ENCODE measurements around the gene IFNG. TPM values are rescaled to one million over a fixed set of nuclear protein-coding genes. Genes with fewer than 3 reads are reported as not detected.

IFNG gene
- total RNA-seq, 1 donor = not detected

DNA sequence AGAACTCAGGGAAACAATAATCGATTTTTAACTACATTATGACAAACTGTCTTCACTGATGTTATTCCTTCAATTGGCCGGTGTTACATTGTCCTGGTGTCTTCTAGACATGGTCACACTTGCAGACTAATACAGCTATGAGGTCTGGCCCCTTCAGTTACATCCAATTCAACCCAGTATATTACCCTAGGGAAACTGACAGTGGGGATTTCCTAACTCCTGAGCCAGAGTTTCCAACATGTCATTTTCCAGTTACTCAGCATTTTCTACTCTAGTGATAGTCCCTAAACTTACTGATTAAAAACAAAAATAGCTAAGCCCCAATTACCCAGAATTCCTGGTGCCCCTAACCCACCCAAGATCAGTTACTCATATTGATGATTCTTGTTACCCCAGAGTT, 21.1 kb downstream of the IFNG start:
- no peaks in the 10 kb centered on the region for H3K79me2 ChIP-seq (ENCODE audit: insufficient read depth, low read length)
- no peaks in the 10 kb centered on the region for H3K36me3 ChIP-seq (ENCODE audit: insufficient read depth, low read length)
- no peaks in the 10 kb centered on the region for H4K20me1 ChIP-seq (ENCODE audit: insufficient read depth, low read length)
- no peak overlapping the region for H3K27ac ChIP-seq (ENCODE audit: low read depth, low read length)
- peaks cover 7% of the 10 kb centered on the region for H3K27me3 ChIP-seq (ENCODE audit: insufficient read depth, low read length)
- H2AFZ ChIP-seq (ENCODE audit: low read length) = no peak overlapping the region
- H3K4me2 ChIP-seq (ENCODE audit: insufficient read depth, low read length) = no peak overlapping the region
- no peaks in the 10 kb centered on the region for H3K9me3 ChIP-seq (ENCODE audit: low read depth, low read length)
- no peak for DNase-seq (ENCODE audit: insufficient read length, low spot score, missing footprints)
- no peaks in the 10 kb centered on the region for H3K4me1 ChIP-seq (ENCODE audit: insufficient read depth, low read length)
- TF ChIP-seq, protein P1, sequence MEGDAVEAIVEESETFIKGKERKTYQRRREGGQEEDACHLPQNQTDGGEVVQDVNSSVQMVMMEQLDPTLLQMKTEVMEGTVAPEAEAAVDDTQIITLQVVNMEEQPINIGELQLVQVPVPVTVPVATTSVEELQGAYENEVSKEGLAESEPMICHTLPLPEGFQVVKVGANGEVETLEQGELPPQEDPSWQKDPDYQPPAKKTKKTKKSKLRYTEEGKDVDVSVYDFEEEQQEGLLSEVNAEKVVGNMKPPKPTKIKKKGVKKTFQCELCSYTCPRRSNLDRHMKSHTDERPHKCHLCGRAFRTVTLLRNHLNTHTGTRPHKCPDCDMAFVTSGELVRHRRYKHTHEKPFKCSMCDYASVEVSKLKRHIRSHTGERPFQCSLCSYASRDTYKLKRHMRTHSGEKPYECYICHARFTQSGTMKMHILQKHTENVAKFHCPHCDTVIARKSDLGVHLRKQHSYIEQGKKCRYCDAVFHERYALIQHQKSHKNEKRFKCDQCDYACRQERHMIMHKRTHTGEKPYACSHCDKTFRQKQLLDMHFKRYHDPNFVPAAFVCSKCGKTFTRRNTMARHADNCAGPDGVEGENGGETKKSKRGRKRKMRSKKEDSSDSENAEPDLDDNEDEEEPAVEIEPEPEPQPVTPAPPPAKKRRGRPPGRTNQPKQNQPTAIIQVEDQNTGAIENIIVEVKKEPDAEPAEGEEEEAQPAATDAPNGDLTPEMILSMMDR (IDR thresholded peaks at IDR 0.05; ENCODE audit: extremely low read depth, low read depth, low read length) = no peak
- H3K4me3 ChIP-seq (ENCODE audit: insufficient read depth, low read length) = no peak overlapping the region

DNA sequence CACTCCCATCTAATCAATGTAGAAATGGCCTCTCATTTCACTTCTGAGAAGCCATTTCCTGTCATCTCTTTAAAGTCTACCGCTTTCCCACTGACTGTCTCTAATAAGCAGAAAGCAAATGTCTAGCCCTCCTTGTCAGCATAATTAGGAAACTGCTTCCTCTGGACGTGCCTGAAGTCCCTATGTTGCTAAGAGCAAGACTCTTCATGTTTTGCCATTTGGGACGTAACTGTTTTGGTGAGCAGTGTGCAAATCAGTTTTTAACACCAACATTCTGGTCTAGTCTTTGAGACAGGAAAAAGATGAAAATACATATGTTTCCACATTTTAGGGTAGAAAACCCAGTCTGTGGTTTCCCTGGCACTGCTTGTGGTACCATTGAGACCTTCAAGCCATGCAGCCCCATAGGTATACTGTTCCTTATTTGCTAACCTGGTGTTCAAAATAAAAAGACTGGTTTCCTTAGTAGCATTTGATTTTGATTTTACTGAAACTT, 22.2 kb downstream of the IFNG start:
- TF ChIP-seq, protein P1 (IDR thresholded peaks at IDR 0.05; ENCODE audit: extremely low read depth, low read depth, low read length) = no peak
- Histone ChIP-seq H3K79me2 (ENCODE audit: insufficient read depth, low read length) (no peaks in the 10 kb centered on the region), H4K20me1 (ENCODE audit: insufficient read depth, low read length) (no peaks in the 10 kb centered on the region), H3K36me3 (ENCODE audit: insufficient read depth, low read length) (no peaks in the 10 kb centered on the region), H3K4me3 (ENCODE audit: insufficient read depth, low read length) (no peak overlapping the region), H2AFZ (ENCODE audit: low read length) (no peak overlapping the region), H3K27me3 (ENCODE audit: insufficient read depth, low read length) (peaks cover 7% of the 10 kb centered on the region), H3K9me3 (ENCODE audit: low read depth, low read length) (no peaks in the 10 kb centered on the region), H3K4me1 (ENCODE audit: insufficient read depth, low read length) (no peaks in the 10 kb centered on the region), H3K4me2 (ENCODE audit: insufficient read depth, low read length) (no peak overlapping the region), H3K27ac (ENCODE audit: low read depth, low read length) (no peak overlapping the region)
- DNase-seq (ENCODE audit: insufficient read length, low spot score, missing footprints) = no peak

DNA sequence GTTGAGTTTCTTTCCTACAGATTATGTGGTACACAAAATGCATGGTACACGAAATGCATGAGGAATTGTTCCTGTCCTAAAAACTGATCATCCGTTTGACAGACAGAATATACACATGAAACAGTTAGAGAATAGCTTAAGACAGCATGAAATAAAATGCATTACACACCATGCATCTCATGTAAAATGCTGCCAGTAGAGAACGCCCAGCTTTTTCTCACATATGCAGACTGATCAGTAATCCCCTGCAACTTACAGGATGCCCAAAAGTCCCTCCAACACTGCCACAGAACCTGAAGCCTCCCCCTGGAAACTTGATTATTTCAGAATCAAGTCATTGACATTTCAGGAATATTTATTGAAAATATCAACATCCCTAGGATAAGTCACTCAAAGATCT, 24.0 kb downstream of the IFNG start:
- Histone ChIP-seq H3K4me1 (ENCODE audit: insufficient read depth, low read length) (no peaks in the 10 kb centered on the region), H3K79me2 (ENCODE audit: insufficient read depth, low read length) (no peaks in the 10 kb centered on the region), H3K27ac (ENCODE audit: low read depth, low read length) (no peak overlapping the region), H3K4me2 (ENCODE audit: insufficient read depth, low read length) (no peak overlapping the region), H3K4me3 (ENCODE audit: insufficient read depth, low read length) (no peak overlapping the region), H3K9me3 (ENCODE audit: low read depth, low read length) (no peaks in the 10 kb centered on the region), H2AFZ (ENCODE audit: low read length) (no peak overlapping the region), H3K36me3 (ENCODE audit: insufficient read depth, low read length) (no peaks in the 10 kb centered on the region), H3K27me3 (ENCODE audit: insufficient read depth, low read length) (peaks cover 4% of the 10 kb centered on the region), H4K20me1 (ENCODE audit: insufficient read depth, low read length) (no peaks in the 10 kb centered on the region)
- TF ChIP-seq, protein P1 (IDR thresholded peaks at IDR 0.05; ENCODE audit: extremely low read depth, low read depth, low read length) = no peak
- no peak for DNase-seq (ENCODE audit: insufficient read length, low spot score, missing footprints)

DNA sequence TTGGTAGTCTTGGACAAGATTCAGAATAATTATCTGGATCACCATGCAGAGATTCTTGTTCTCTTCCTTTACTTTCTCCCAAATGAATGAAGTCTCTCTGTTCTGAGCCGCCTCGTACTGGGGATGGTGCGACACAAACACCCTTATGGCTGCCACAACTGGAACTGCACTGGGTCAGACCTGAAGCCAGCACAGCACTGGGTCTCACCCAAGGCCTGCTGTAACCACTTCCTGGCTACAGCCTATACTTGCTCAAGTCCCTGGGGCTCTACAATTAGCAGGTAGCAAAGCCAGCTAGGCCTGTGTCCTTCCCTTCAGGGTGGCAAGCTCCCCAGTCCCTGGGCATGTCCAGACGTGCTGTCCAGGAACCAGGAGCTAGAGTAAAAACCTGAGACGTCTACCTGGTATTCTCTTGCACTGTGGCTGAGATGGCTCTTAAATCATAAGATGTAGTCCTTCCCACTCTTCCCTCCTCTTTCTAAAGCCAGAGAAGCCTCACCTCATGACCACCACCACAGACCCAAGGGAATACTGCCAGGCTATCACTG, 27.6 kb downstream of the IFNG start:
- TF ChIP-seq, protein P1 (IDR thresholded peaks at IDR 0.05; ENCODE audit: extremely low read depth, low read depth, low read length) = no peak

More for the DNA sequence above, 27.6 kb downstream of the IFNG start:
- no peaks in the 10 kb centered on the region for H3K79me2 ChIP-seq (ENCODE audit: insufficient read depth, low read length)
- H3K36me3 ChIP-seq (ENCODE audit: insufficient read depth, low read length) = no peaks in the 10 kb centered on the region
- H3K4me1 ChIP-seq (ENCODE audit: insufficient read depth, low read length) = no peaks in the 10 kb centered on the region
- H3K4me3 ChIP-seq (ENCODE audit: insufficient read depth, low read length) = no peak overlapping the region
- no peak for DNase-seq (ENCODE audit: insufficient read length, low spot score, missing footprints)
- H3K27me3 ChIP-seq (ENCODE audit: insufficient read depth, low read length) = no peaks in the 10 kb centered on the region
- no peaks in the 10 kb centered on the region for H3K9me3 ChIP-seq (ENCODE audit: low read depth, low read length)
- no peak overlapping the region for H3K27ac ChIP-seq (ENCODE audit: low read depth, low read length)
- no peak overlapping the region for H3K4me2 ChIP-seq (ENCODE audit: insufficient read depth, low read length)
- no peaks in the 10 kb centered on the region for H4K20me1 ChIP-seq (ENCODE audit: insufficient read depth, low read length)
- H2AFZ ChIP-seq (ENCODE audit: low read length) = no peak overlapping the region
